ENCODE data around the gene HABP4.

HABP4 gene

GRCh38 chr9:96476013-96476412 lies 26.0 kb downstream of the HABP4 start:
- DNase-seq (ENCODE audit: low read depth in 3 of 3, low spot score in 1 of 3), result no peak

GRCh38 chr9:96476591-96476990 lies 26.6 kb downstream of the HABP4 start:
- DNase-seq (ENCODE audit: low read depth in 3 of 3, low spot score in 1 of 3), result no peak

GRCh38 chr9:96478829-96479371 lies 28.9 kb downstream of the HABP4 start:
- no peak for DNase-seq (ENCODE audit: low read depth in 3 of 3, low spot score in 1 of 3)

DNA sequence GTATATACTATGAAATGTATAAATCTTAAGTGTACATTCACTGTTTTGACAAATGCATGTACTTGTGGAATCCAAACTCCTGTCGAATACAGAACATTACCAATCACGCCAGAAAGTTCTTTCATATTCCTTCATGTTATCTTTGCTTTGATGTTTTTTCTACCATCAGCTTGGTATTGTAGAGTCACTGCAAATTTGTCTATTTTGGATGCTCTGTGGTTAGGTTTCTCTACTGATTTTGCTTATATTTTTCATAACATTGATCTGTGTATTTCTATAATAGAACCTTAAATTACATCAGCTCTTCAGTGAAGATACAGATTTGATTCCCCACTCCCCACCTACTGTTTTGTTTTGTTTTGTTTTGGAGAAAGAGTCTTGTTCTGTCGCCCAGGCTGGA lies 30.8 kb downstream of the HABP4 start:
- DNase-seq (ENCODE audit: low read depth in 3 of 3, low spot score in 1 of 3), result no peak

- no peak for DNase-seq (ENCODE audit: low read depth in 3 of 3, low spot score in 1 of 3)
These were observed 32.5 kb downstream of the HABP4 start for GRCh38 chr9:96482476-96482875.

- no peak for DNase-seq (ENCODE audit: low read depth in 3 of 3, low spot score in 1 of 3)
These were observed 33.2 kb downstream of the HABP4 start for GRCh38 chr9:96483197-96483596.

DNA sequence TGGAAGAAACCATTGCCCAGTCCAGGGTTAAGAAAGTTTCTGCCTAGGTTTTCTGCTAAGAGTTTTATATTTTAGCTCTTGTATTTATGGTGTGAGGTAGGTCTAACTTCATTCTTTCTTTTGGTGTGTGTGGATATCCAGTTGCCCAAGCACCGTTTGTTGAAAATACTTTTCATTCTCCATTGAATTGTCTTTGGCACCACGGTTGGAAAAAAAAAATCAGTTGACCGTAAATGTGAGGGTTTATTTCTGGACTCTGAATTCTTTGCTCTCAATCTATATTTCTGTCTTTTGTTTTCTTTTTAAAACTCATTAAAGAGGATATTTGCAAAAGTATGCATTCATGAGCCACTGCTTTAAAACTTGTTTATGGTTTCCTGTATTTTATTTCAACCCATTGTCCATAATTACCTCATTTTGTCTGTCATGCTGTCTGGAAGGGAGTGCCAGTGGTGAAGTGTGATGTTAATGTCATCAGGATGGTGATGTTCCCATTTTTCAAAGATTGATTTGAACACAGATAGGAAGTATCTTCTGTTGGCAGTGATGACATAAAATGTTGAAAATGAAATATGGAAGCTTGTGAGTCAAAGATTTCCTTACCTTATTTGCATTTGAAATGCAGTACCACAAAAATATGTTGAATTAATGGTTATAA lies 33.9 kb downstream of the HABP4 start:
- DNase-seq (ENCODE audit: low read depth in 3 of 3, low spot score in 1 of 3), result no peak

- DNase-seq (ENCODE audit: low read depth in 3 of 3, low spot score in 1 of 3), result no peak
These were observed 34.6 kb downstream of the HABP4 start for GRCh38 chr9:96484521-96484931.

DNA sequence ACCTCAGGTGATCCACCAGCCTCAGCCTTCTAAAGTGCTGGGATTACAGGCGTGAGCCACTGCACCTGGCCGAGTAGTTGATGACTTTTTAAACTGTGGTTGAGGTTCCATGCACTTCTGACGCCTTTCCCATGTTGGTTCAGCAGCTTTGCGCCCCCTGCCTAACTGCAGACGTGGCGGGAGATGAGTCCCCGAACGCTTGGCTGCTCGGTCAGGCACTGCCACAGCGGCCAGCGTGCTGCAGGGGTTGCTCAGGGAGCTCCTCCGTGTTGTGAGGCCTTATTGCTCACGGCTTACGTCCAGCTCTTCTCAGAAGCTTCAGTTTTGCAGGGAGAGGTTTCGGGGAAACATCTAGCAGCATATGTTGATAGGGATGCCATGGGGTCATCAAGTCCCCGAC lies 35.3 kb downstream of the HABP4 start:
- DNase-seq (ENCODE audit: low read depth in 3 of 3, low spot score in 1 of 3), result no peak

- no peak for DNase-seq (ENCODE audit: low read depth in 3 of 3, low spot score in 1 of 3)
These were observed 36.5 kb downstream of the HABP4 start for GRCh38 chr9:96486386-96487028.

GRCh38 chr9:96487029-96487396 lies 37.0 kb downstream of the HABP4 start:
- DNase-seq (ENCODE audit: low read depth in 3 of 3, low spot score in 1 of 3), result no peak

DNA sequence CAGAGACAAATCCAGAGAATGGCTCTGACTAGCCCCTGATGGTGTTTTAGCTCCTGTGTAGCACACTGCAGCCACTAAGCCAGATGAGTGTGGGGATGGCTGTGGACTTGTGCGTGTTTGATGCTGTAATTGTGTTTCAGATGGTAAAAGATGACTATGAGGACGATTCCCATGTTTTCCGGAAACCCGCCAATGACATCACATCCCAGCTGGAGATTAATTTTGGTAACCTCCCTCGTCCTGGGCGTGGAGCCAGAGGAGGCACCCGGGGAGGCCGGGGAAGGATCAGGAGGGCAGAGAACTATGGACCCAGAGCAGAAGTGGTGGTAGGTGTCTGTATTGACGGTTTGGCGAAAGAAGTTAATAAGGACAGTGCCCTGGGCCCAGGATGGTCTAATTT lies 38.0 kb downstream of the HABP4 start:
- DNase-seq (ENCODE audit: low read depth in 3 of 3, low spot score in 1 of 3), result no peak

DNA sequence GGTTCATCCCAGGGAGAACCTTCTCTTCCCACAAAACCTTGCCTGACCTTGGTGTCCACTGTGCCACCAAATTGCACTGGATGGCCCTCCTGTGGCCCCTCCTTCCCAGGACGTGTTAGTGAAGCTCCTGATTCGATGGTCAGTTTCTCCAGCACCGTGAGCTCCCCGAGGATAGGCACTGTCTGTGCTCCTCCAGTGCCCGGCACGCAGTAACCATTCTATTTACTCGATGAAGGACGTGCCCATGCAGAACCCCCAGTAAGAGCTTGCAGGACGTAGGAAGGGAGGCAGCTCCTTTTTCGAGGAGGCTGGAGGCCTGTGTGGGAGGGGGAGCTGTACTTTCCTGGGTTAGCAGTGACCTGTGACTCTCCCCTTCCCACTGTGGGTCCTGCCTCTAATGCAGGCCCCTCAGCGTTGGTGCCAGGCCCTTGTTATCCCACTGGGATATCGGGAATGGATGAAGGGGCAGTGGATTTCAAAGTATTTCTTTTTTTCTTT lies 39.6 kb downstream of the HABP4 start:
- no peak for DNase-seq (ENCODE audit: low read depth in 3 of 3, low spot score in 1 of 3)

- DNase-seq (ENCODE audit: low read depth in 3 of 3, low spot score in 1 of 3), result no peak
These were observed 40.6 kb downstream of the HABP4 start for GRCh38 chr9:96490534-96491078.

DNA sequence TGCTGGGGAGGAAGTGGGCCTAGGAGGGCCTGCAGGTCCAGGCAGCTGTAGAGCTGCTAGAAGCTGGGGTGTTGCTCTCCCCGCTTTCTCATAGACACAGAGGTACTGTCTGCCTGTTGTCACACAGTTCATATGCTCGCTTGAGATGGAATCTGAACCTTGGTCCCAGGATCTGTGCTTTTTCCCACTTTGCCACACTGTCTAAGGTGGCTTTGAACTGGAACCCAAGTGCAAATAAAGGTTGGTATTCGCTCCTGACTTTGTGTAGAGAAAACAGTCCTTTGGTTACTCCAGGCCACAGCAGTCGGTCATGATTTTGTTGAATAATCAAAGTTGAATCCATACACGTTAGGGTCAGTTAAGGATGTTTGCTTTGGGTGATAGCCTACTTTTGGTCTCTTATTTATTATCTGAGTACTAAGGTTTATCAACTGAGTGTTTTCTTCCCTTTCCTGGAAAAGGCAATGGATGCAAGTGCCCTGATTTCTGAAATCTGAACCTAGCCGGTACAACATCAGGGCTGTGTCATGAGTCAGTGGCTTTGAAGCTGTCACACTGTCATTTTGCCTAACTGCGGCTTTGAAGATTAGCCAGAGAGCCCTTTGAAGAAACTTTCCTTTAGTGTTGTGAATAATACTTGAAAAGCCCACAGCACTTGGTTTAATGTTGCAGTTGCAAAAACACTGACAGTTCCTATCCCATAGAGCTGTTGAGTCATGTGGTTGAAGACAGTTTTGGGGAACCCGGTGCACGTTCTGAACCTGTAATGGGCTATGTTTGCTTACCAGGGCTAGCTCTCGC lies 41.3 kb downstream of the HABP4 start:
- DNase-seq (ENCODE audit: low read depth in 3 of 3, low spot score in 1 of 3), result no peak

- no peak for DNase-seq (ENCODE audit: low read depth in 3 of 3, low spot score in 1 of 3)
These were observed 42.0 kb downstream of the HABP4 start for GRCh38 chr9:96491880-96492525.

GRCh38 chr9:96492993-96493531 lies 43.1 kb downstream of the HABP4 start:
- DNase-seq (ENCODE audit: low read depth in 3 of 3, low spot score in 1 of 3), result no peak

DNA sequence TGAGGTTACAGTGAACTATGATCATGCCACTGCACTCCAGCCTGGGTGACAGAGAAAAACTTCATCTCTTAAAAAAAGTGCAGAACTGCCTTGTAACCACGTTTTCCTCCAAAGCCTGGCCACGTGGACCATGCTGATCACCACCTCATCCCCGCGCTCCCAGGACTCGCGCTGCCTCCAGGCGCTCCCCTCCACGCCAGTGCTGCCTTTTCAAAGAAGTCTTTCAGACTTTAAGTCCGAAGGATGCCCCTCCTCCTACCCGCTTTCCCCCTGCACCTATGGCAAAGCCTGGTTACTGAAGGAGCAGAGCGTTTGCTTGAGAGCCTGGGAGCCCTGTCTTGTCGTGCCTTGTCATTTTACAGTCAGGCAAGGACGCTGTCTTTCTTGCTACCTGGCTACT lies 43.8 kb downstream of the HABP4 start:
- no peak for DNase-seq (ENCODE audit: low read depth in 3 of 3, low spot score in 1 of 3)

- DNase-seq (ENCODE audit: low read depth in 3 of 3, low spot score in 1 of 3), result no peak
These were observed 44.3 kb downstream of the HABP4 start for GRCh38 chr9:96494215-96494800.

DNA sequence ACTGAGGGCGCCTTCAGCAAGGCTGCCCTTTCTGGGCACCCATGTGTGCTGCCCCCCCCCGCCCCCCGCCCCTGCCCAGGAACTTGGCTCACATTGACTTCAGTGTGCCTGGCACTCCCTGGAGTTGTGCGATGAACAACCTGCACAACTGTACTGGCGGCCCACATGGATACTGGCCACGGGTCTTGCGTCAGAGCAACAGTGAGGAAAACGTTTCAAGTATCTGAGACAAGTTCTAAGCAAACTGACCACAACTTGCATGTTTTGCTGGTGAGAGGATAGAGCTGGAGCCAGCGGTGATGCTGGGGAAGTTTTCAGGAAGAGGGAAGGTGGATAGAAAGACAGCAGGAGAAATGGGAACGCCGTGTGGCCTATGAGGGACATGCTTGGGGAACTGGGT lies 45.4 kb downstream of the HABP4 start:
- DNase-seq (ENCODE audit: low read depth in 3 of 3, low spot score in 1 of 3), result no peak
